HEK293 (cell line): Measurements from ENCODE around the gene SLX9.
A peak's percentile ranks its signal among the peaks of the same experiment; 100 is the strongest.

Experiments
- CTCF ChIA-PET: fragments of 350-600 bp; formaldehyde crosslinking; extraction: SDS; loops from one replicate; lab custom pipeline; 2021; ENCODE audit warnings: antibody characterized with exemption; lab: Yijun Ruan, JAX
- POLR2A ChIA-PET: fragments of 300-600 bp; formaldehyde crosslinking; extraction: SDS; loops from one replicate; lab custom pipeline; 2020; ENCODE audit warnings: antibody characterized with exemption, inconsistent platforms; lab: Yijun Ruan, JAX
- H3K27ac ChIP-seq: fragments of 200-500 bp; sonication (Bioruptor generic); 2 replicates; pipeline ENCODE4 v1.5.1; 2014; ENCODE audit warnings: low read depth, low read length, control low read depth, inconsistent platforms; ENCODE audit errors: extremely low read depth
- H3K36me3 ChIP-seq, 2 experiments: fragments of 200-500 bp in 1 of 2; sonication (Bioruptor generic) in 1 of 2; 1 replicate in 1 of 2; 2 replicates in 1 of 2; pipeline ENCODE4 v1.5.1; 2014 to 2017; ENCODE audit warnings: inconsistent platforms in 2 of 2, low read length in 2 of 2; ENCODE audit not compliant: control insufficient read depth in 2 of 2, insufficient read depth in 1 of 2
- H3K4me1 ChIP-seq: fragments of 200-500 bp; sonication (Bioruptor generic); 2 replicates; pipeline ENCODE4 v1.5.1; 2014; ENCODE audit warnings: mild to moderate bottlenecking, low read length, inconsistent platforms; ENCODE audit not compliant: control insufficient read depth, insufficient read depth
- H3K4me3 ChIP-seq: 2 replicates; pipeline ENCODE4 v1.5.1; 2011; ENCODE audit warnings: low read depth, mild to moderate bottlenecking, control low read depth, low read length, moderate library complexity
- H3K9me3 ChIP-seq: fragments of 200-500 bp; sonication (Bioruptor generic); 2 replicates; pipeline ENCODE4 v1.5.1; 2014; ENCODE audit warnings: low read depth, low read length, inconsistent platforms; ENCODE audit not compliant: control insufficient read depth, insufficient read depth
- GLIS1 ChIP-seq: fragments of 450-650 bp; formaldehyde crosslinking; IDR thresholded peaks from 2 replicates; pipeline ENCODE4 v1.5.1; 2016; ENCODE audit warnings: missing biosample characterization, missing genetic modification characterization
- KLF1 ChIP-seq: fragments of 450-650 bp; formaldehyde crosslinking; IDR thresholded peaks from 2 replicates; pipeline ENCODE4 v1.5.1; 2016; ENCODE audit warnings: missing biosample characterization, missing genetic modification characterization
- MZF1 ChIP-seq: fragments of 450-650 bp; formaldehyde crosslinking; IDR thresholded peaks from 2 replicates; pipeline ENCODE4 v1.5.1; 2017; ENCODE audit warnings: missing biosample characterization, missing genetic modification characterization, borderline replicate concordance
- ZBTB26 ChIP-seq: fragments of 450-650 bp; formaldehyde crosslinking; optimal IDR thresholded peaks from 2 replicates; pipeline ENCODE3; 2016; ENCODE audit warnings: missing biosample characterization, mild to moderate bottlenecking, missing genetic modification characterization
- ZIC2 ChIP-seq: fragments of 450-650 bp; formaldehyde crosslinking; IDR thresholded peaks from 2 replicates; pipeline ENCODE4 v1.5.1; 2016; ENCODE audit warnings: missing biosample characterization, missing genetic modification characterization
- ZNF138 ChIP-seq: fragments of 450-650 bp; formaldehyde crosslinking; IDR thresholded peaks from 2 replicates; pipeline ENCODE4 v1.5.1; 2016; ENCODE audit warnings: missing biosample characterization, missing genetic modification characterization, borderline replicate concordance
- ZNF416 ChIP-seq: fragments of 450-650 bp; formaldehyde crosslinking; IDR thresholded peaks from 2 replicates; pipeline ENCODE4 v1.5.1; 2016; ENCODE audit warnings: missing biosample characterization, missing genetic modification characterization
- ZNF747 ChIP-seq: fragments of 450-650 bp; formaldehyde crosslinking; IDR thresholded peaks from 2 replicates; pipeline ENCODE4 v1.5.1; 2016; ENCODE audit warnings: missing biosample characterization, missing genetic modification characterization
- ZSCAN4 ChIP-seq: fragments of 450-650 bp; formaldehyde crosslinking; IDR thresholded peaks from 2 replicates; pipeline ENCODE4 v1.5.1; 2017; ENCODE audit warnings: missing biosample characterization, missing genetic modification characterization

Gene SLX9

GRCh38 chr21:44987886-44988606 lies 48.2 kb downstream of the SLX9 start:
- H3K4me1 ChIP-seq, result no peaks in the 10 kb centered on the region
- TF ChIP-seq ZSCAN4 (tag by site-specific recombination), result peak; percentile 98
- TF ChIP-seq KLF1 (tag by site-specific recombination), result peak; percentile 52
- peak; percentile 23 for TF ChIP-seq ZBTB26 (tag by site-specific recombination)
- TF ChIP-seq ZNF416, result no peak
- H3K36me3 ChIP-seq, result no peaks in the 10 kb centered on the region
- H3K9me3 ChIP-seq, result no peaks in the 10 kb centered on the region
- CTCF ChIA-PET, result interaction anchor here (0.7 to 1.0 kb wide), 2 partner anchors 149 to 1165 kb away, joined by 5 to 8 read pairs; no protein-coding TSS in a partner anchor
- H3K27ac ChIP-seq, result no peak overlapping the region
- H3K4me3 ChIP-seq, result no peak overlapping the region
- POLR2A ChIA-PET, result no interaction called here

GRCh38 chr21:44988607-44989536 lies 49.0 kb downstream of the SLX9 start:
- Histone ChIP-seq H3K36me3 (no peaks in the 10 kb centered on the region), H3K9me3 (no peaks in the 10 kb centered on the region), H3K4me3 (no peak overlapping the region), H3K27ac (no peak overlapping the region), H3K4me1 (no peaks in the 10 kb centered on the region)
- CTCF ChIA-PET, result interaction anchor here (1.0 kb wide), 1 partner anchor 149 kb away, joined by 8 read pairs; no protein-coding TSS in a partner anchor
- POLR2A ChIA-PET, result no interaction called here
- no peak for TF ChIP-seq ZNF747 (tag by site-specific recombination)
- 0 out of 2 replicates have a peak, but pooled peaks have one; percentile 5 for TF ChIP-seq ZSCAN4 (tag by site-specific recombination)

GRCh38 chr21:44989537-44989886 lies 49.7 kb downstream of the SLX9 start:
- no peaks in the 10 kb centered on the region for H3K36me3 ChIP-seq
- H3K4me3 ChIP-seq, result no peak overlapping the region
- peak; percentile 37; the same call in 1 of the 2 replicates for TF ChIP-seq ZIC2 (tag by site-specific recombination)
- TF ChIP-seq GLIS1 (tag by site-specific recombination), result peak; percentile 70
- no peak for TF ChIP-seq ZNF138 (tag by site-specific recombination)
- no peak for TF ChIP-seq MZF1 (tag by site-specific recombination)
- TF ChIP-seq, all 188 proteins: peak for 2
- POLR2A ChIA-PET, result no interaction called here
- Histone ChIP-seq H3K4me1 (no peaks in the 10 kb centered on the region), H3K27ac (no peak overlapping the region), H3K9me3 (no peaks in the 10 kb centered on the region)
- CTCF ChIA-PET, result interaction anchor here (0.6 kb wide), 1 partner anchor 150 kb away, joined by 3 read pairs; no protein-coding TSS in a partner anchor
